CD14-positive monocyte (primary cell): ENCODE results near the gene BLOC1S6. TPM values are rescaled to one million over a fixed set of nuclear protein-coding genes. Genes with fewer than 3 reads are reported as not detected.

Experiments
- DNase-seq, 3 donors: peaks; one replicate each; pipeline ENCODE4 v3.0.0-alpha.2; 2011 to 2022
- H2AFZ ChIP-seq: 2 replicates; pipeline ENCODE4 v1.6.0; 2012; ENCODE audit warnings: mild to moderate bottlenecking, low read depth, low read length, inconsistent platforms; ENCODE audit not compliant: insufficient read depth, poor library complexity, severe bottlenecking
- H3K27ac ChIP-seq, 2 donors: 1 replicate in 1 of 2; 2 replicates in 1 of 2; pipeline ENCODE4 v1.5.1; 2012 to 2013; ENCODE audit warnings: low read length in 2 of 2, control low read depth in 1 of 2, inconsistent platforms in 1 of 2, low read depth in 1 of 2, mild to moderate bottlenecking in 1 of 2
- H3K27me3 ChIP-seq, 2 donors: one replicate each; pipeline versions ENCODE4 v1.6.0 to v1.6.1; 2011 to 2013; ENCODE audit warnings: low read length in 2 of 2; ENCODE audit not compliant: control insufficient read depth in 2 of 2, insufficient read depth in 2 of 2
- H3K36me3 ChIP-seq, 2 donors: replicated peaks in 1 of 2; 1 replicate in 1 of 2; 2 replicates in 1 of 2; pipeline versions ENCODE4 v1.5.1 to v1.6.1; 2012 to 2013; ENCODE audit warnings: low read length in 2 of 2, control low read depth in 1 of 2, inconsistent platforms in 1 of 2, mild to moderate bottlenecking in 1 of 2; ENCODE audit not compliant: insufficient read depth in 2 of 2, control insufficient read depth in 1 of 2
- H3K4me1 ChIP-seq, 2 donors: 1 replicate in 1 of 2; 2 replicates in 1 of 2; pipeline versions ENCODE4 v1.5.1 to v1.6.1; 2012 to 2013; ENCODE audit warnings: low read length in 2 of 2, control low read depth in 1 of 2, inconsistent platforms in 1 of 2, mild to moderate bottlenecking in 1 of 2, moderate library complexity in 1 of 2; ENCODE audit not compliant: insufficient read depth in 2 of 2, control insufficient read depth in 1 of 2
- H3K4me2 ChIP-seq: replicated peaks from 2 replicates; pipeline ENCODE3; 2012; ENCODE audit warnings: low read length, moderate library complexity, mild to moderate bottlenecking; ENCODE audit not compliant: poor library complexity, severe bottlenecking; ENCODE audit errors: extremely low read depth
- H3K4me3 ChIP-seq, 3 experiments: fragments of 200-600 bp in 1 of 3; sonication (generic) in 1 of 3; replicated peaks in 1 of 3; 1 replicate in 2 of 3; 2 replicates in 1 of 3; pipeline ENCODE4 v1.5.1; 2011 to 2013; ENCODE audit warnings: low read length in 3 of 3, mild to moderate bottlenecking in 3 of 3, control low read depth in 2 of 3, low read depth in 2 of 3, inconsistent platforms in 1 of 3, moderate library complexity in 1 of 3
- H3K79me2 ChIP-seq: 2 replicates; pipeline ENCODE4 v1.6.0; 2012; ENCODE audit warnings: mild to moderate bottlenecking, control low read depth, inconsistent platforms, low read length, moderate library complexity; ENCODE audit not compliant: insufficient read depth
- H3K9ac ChIP-seq: 2 replicates; pipeline ENCODE4 v1.6.0; 2017; ENCODE audit warnings: low read length, mild to moderate bottlenecking; ENCODE audit not compliant: insufficient read depth, poor library complexity, severe bottlenecking
- H3K9me3 ChIP-seq, 2 donors: replicated peaks in 1 of 2; 1 replicate in 1 of 2; 2 replicates in 1 of 2; pipeline versions ENCODE4 v1.5.1 to v1.6.1; 2012 to 2013; ENCODE audit warnings: low read length in 2 of 2, control low read depth in 1 of 2; ENCODE audit not compliant: control insufficient read depth in 1 of 2, insufficient read depth in 1 of 2
- H4K20me1 ChIP-seq: 2 replicates; pipeline ENCODE4 v1.6.0; 2012; ENCODE audit warnings: mild to moderate bottlenecking, low read length, control low read depth, moderate library complexity; ENCODE audit not compliant: insufficient read depth
- H3K27ac Mint-ChIP-seq, 7 donors: one replicate each; pipeline ENCODE4 v1.8.0; 2020; ENCODE audit warnings: mild to moderate bottlenecking in 7 of 7, mixed read lengths in 7 of 7, moderate library complexity in 6 of 7, inconsistent platforms in 2 of 7
- H3K27me3 Mint-ChIP-seq, 3 donors: one replicate each; pipeline ENCODE4 v1.8.0; 2021 to 2022; ENCODE audit warnings: low read depth in 3 of 3, mild to moderate bottlenecking in 3 of 3, mixed read lengths in 3 of 3, moderate library complexity in 3 of 3, inconsistent platforms in 1 of 3
- H3K36me3 Mint-ChIP-seq, 2 donors: one replicate each; pipeline ENCODE4 v1.8.0; 2020; ENCODE audit warnings: mixed read lengths in 2 of 2, inconsistent platforms in 1 of 2, mild to moderate bottlenecking in 1 of 2
- H3K4me1 Mint-ChIP-seq: one replicate; pipeline ENCODE4 v1.8.0; 2020; ENCODE audit warnings: mild to moderate bottlenecking, mixed read lengths
- H3K4me3 Mint-ChIP-seq, 2 donors: one replicate each; pipeline ENCODE4 v1.8.0; 2020; ENCODE audit warnings: mild to moderate bottlenecking in 2 of 2, mixed read lengths in 2 of 2, moderate library complexity in 1 of 2
- H3K9me3 Mint-ChIP-seq, 7 donors: one replicate each; pipeline ENCODE4 v1.8.0; 2020 to 2022; ENCODE audit warnings: mixed read lengths in 7 of 7, mild to moderate bottlenecking in 6 of 7, moderate library complexity in 6 of 7, inconsistent platforms in 2 of 7
- WGBS: methylation state at CpG from one replicate; pipeline ENCODE4 v1.1.5; 2013; ENCODE audit warnings: missing lambda C conversion rate; ENCODE audit not compliant: insufficient coverage; 5-methylcytosine and 5-hydroxymethylcytosine counted together
- intact Hi-C, 2 donors: fragments of 100-400 bp; cut with micrococcal nuclease; formaldehyde crosslinking; loops; one replicate each; pipeline versions ENCODE4 v1.15.0 to v1.15.1; 2023
- polyA plus RNA-seq, 3 donors: library from polyadenylated mRNA; depleted of rRNA in 1 of 3; unstranded in 2 of 3; stranded (reverse) in 1 of 3; fragments of 300-500 nt in 2 of 3; fragments of >200 nt in 1 of 3; fragmentation: Illumina TruSeq in 2 of 3; gene quantifications; 1 replicate in 2 of 3; 2 replicates in 1 of 3; pipeline ENCODE4 v1.2.3, GENCODE V29; 2012 to 2021
- TF ChIP-seq, protein P1 (sequence below): fragments of 200-600 bp; IDR thresholded peaks from one replicate; pipeline ENCODE4 v1.8.0; 2022; ENCODE audit warnings: antibody characterized with exemption, mild to moderate bottlenecking

Gene BLOC1S6
- polyA plus RNA-seq, 3 donors: 16.8 to 54.9 (median 47.9) TPM

DNA sequence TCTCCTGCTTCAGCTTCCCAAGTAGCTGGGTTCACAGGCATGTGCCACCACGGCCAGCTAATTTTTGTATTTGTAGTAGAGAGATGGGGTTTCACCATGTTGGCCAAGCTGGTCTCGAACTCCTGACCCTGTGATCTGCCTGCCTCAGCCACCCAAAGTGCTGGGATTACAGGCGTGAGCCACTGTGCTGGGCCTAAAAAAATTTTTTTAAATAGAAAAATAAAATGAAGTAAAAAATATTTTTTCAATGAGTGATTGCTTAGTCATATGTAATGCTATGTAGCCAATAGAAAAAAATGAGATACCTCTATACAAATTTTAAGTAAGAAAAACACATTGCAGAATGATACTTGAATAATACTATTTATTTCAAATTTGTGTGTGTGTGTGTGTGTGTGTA is 36.7 kb upstream of the BLOC1S6 start:
- intact Hi-C loops: no loop called here
- no peak for DNase-seq
- WGBS: no CpG with 5 or more reads among the region's 3 CpGs
- Histone ChIP-seq H3K4me2 (no peak overlapping the region), H3K4me1 (no peaks in the 10 kb centered on the region), H4K20me1 (no peaks in the 10 kb centered on the region), H3K4me3 (no peak overlapping the region), H3K9me3 (no peaks in the 10 kb centered on the region), H3K9ac (no peak overlapping the region), H3K79me2 (no peaks in the 10 kb centered on the region), H2AFZ (no peak overlapping the region), H3K36me3 (no peaks in the 10 kb centered on the region), H3K27ac (no peak overlapping the region), H3K27me3 (peaks cover 0 to 10% of the 10 kb centered on the region in 2 donors)
- H3K27ac Mint-ChIP-seq: no peak overlapping the region
- H3K27me3 Mint-ChIP-seq: peaks cover 16 to 20% (median 16%) of the 10 kb centered on the region in 3 donors
- no peaks in the 10 kb centered on the region for H3K36me3 Mint-ChIP-seq
- H3K4me1 Mint-ChIP-seq: no peaks in the 10 kb centered on the region
- H3K4me3 Mint-ChIP-seq: no peak overlapping the region
- peaks cover 0 to 3% (median 0%) of the 10 kb centered on the region in 7 donors for H3K9me3 Mint-ChIP-seq
- TF ChIP-seq, protein P1, sequence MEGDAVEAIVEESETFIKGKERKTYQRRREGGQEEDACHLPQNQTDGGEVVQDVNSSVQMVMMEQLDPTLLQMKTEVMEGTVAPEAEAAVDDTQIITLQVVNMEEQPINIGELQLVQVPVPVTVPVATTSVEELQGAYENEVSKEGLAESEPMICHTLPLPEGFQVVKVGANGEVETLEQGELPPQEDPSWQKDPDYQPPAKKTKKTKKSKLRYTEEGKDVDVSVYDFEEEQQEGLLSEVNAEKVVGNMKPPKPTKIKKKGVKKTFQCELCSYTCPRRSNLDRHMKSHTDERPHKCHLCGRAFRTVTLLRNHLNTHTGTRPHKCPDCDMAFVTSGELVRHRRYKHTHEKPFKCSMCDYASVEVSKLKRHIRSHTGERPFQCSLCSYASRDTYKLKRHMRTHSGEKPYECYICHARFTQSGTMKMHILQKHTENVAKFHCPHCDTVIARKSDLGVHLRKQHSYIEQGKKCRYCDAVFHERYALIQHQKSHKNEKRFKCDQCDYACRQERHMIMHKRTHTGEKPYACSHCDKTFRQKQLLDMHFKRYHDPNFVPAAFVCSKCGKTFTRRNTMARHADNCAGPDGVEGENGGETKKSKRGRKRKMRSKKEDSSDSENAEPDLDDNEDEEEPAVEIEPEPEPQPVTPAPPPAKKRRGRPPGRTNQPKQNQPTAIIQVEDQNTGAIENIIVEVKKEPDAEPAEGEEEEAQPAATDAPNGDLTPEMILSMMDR: no peak

DNA sequence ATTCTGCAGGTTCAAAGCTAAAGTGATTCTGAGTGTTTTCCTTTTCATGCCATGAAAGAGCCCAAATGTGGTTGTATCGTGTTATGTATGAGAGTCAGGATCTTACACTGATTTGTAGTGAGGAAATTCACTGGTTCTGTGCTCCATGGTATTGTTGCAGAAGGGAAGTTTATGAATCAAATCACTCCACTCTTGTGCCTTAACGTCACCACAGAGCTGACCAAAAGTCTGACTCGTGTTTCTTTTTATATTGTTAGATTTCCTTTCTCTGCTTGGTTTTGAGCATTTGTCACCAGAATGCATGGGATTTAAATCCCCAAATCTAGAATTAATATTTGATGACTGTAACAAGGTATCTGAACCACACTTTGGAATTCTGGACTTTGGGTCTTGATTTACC is 35.5 kb upstream of the BLOC1S6 start:
- H3K27me3 Mint-ChIP-seq: peaks cover 17 to 18% (median 18%) of the 10 kb centered on the region in 3 donors
- H3K9me3 ChIP-seq: no peaks in the 10 kb centered on the region
- H2AFZ ChIP-seq: no peak overlapping the region
- H3K9me3 Mint-ChIP-seq: peaks cover 0 to 3% (median 0%) of the 10 kb centered on the region in 7 donors
- H3K27ac ChIP-seq: no peak overlapping the region
- intact Hi-C loops: no loop called here
- H3K36me3 ChIP-seq: no peaks in the 10 kb centered on the region
- no peak overlapping the region for H3K4me3 Mint-ChIP-seq
- H3K27me3 ChIP-seq: peaks cover 0 to 10% of the 10 kb centered on the region in 2 donors
- 75% methylated on average over 1 of the region's 3 CpGs for WGBS
- H3K27ac Mint-ChIP-seq: no peak overlapping the region
- no peaks in the 10 kb centered on the region for H3K36me3 Mint-ChIP-seq
- TF ChIP-seq, protein P1: no peak
- H3K4me3 ChIP-seq: no peak overlapping the region
- DNase-seq: no peak
- no peaks in the 10 kb centered on the region for H3K79me2 ChIP-seq
- no peak overlapping the region for H3K4me2 ChIP-seq
- peaks cover 8% of the 10 kb centered on the region for H3K4me1 Mint-ChIP-seq
- no peak overlapping the region for H3K9ac ChIP-seq
- H4K20me1 ChIP-seq: no peaks in the 10 kb centered on the region
- H3K4me1 ChIP-seq: peaks cover 9 to 11% of the 10 kb centered on the region in 2 donors
